Head of caudate nucleus (tissue), 42 donors: ENCODE data around the gene INO80C.

Experiments
- DNase-seq, 42 donors: peaks; one replicate each; pipeline versions ENCODE4 v3.0.0 to v3.0.0-alpha.2; 2020 to 2021; ENCODE audit warnings: mixed read lengths in 7 of 42
- intact Hi-C: fragments of 100-400 bp; cut with DNase I; formaldehyde crosslinking; loops from one replicate; pipeline ENCODE4 v1.15.0; 2022

INO80C gene

DNA sequence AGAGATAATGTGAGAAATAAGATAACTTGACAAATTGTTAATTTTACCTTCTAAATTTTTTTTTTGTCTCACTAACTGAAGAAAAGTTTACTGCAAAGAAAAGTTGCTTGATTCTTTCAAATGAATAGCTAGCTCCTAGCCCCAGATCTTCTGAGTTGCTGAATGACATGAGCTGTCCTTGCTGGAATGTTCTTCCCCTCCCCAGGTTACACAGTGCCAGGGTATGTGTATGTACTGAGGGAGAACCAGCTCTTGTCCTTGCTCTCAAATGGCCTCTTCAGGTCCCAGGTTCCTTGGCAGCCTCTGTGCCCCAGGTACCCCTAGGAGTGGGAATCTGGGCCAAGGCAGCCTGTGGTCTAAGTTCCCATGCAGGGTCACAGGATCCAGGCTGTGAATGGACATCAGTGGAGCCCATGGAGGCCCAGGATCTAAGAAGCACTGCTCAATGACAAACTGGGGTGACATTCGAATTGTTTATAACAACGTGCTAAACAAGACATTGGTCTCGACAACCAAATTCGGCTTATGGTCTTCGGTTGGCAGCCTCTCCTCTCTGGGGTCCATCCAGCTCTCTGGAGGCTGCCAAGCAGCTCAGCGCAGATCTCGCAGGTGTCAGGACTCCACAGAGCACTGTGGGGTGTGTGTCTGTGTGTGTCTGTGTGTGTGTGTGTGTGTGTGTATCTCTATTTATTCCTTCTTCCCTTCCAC is 17.1 kb upstream of the INO80C start:
- DNase-seq = peak in 1 of 42 donors; percentile 31
- intact Hi-C loops = no loop called here

DNA sequence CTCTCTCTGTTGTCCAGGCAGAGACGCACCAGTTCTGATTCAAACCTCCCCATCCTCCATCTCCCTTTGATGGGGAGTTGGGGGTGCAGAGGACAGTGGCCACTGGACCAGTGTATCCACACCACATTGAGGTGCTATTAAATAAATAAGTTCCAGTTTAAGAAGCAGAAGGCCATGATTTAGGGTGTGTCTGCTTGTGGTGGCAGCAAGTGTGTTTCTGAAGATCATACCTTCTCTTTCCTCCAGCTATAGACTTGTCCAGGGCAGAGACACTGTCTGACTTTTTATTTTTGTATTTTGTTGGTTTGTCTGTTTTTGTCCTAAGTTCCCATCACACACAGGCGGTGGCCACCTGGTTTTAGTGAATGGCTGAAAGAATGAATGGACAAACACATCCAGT is 16.5 kb upstream of the INO80C start:
- DNase-seq = peak in 1 of 42 donors; percentile 28
- intact Hi-C loops = no loop called here

- intact Hi-C loops = no loop called here
- peak in 3 of 42 donors; percentile 8 to 34 (median 19) for DNase-seq
Measured at GRCh38 chr18:35513181-35513936, 15.6 kb upstream of the INO80C start.

GRCh38 chr18:35512761-35513160 is 15.0 kb upstream of the INO80C start:
- intact Hi-C loops = no loop called here

GRCh38 chr18:35511833-35512232 is 14.1 kb upstream of the INO80C start:
- DNase-seq = peak in 1 of 42 donors; percentile 5
- intact Hi-C loops = no loop called here

More at GRCh38 chr18:35512761-35513160, 15.0 kb upstream of the INO80C start:
- DNase-seq = peak in 1 of 42 donors; percentile 16

DNA sequence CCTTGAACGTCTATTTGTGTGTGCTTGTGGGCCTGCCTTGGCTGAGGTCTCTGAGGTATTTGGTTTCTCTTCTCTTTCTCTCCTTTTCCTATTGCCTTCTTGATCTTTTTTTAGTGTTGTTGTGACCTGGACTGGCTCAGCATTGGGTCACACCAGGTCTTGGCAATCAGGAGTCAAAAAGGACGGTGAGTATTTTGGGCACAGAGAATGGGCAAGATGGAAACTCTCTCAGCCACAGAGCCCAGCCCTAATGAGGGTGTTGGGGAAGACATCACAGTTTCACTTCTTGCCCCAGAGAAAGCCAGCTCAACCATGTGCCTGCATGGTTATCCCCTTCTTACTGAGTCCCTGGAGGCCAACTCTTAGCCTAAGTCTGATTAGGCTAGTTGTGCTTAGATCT is 13.7 kb upstream of the INO80C start:
- intact Hi-C loops = no loop called here
- DNase-seq = peak in 1 of 42 donors; percentile 28

DNA sequence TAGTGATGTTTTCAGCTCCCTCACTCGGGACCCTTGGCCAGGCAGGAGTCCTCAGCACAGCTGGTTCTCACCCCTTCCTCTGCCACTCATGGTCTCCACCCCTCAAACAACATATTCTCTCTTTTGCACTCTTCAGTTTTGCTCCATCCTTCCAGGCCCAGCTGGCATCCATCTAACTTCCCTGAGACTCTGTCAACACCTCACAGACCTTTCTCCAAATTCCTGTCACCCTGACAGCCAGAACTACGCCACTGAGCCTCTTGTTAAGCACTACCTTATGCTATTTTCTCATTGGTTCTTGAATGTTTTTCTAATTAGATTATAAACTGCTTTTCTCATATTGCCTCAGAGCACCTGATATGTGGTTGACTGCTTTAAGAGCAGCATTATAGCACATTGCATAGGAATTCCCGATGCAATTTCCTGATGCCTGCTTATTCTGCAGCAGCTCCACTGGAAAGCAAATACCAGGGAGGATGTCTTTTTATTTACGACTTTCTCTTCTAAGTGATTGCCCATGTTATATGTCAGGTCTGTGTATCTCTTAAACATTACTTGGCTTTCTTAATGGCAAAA is 12.4 kb upstream of the INO80C start:
- intact Hi-C loops = no loop called here
- DNase-seq = peak in 2 of 42 donors; percentile 12 to 21

GRCh38 chr18:35508746-35509338 is 11.1 kb upstream of the INO80C start:
- peak in 2 of 42 donors; percentile 13 to 32 for DNase-seq
- intact Hi-C loops = no loop called here

DNA sequence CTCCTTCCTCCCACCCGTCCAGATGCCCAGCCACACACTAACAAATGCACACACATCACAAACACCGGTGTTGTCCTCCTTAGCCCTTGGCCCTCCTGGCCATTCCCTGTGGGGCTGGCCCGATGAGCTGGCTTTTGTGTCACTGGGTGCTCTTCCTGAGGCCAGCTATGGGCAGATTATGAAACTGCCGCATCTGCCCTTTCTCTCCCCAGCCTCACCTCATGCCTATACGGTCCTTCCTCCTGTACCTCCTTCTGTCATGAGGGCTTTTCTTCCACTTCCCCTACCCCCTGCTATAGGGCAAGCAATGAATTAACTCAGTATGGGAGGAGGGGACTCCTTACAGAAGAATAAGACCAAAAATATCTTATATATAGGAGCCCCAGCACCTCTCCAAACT is 10.3 kb upstream of the INO80C start:
- intact Hi-C loops = no loop called here
- peak in 2 of 42 donors; percentile 25 to 31 for DNase-seq

- intact Hi-C loops = no loop called here
- peak in 2 of 42 donors; percentile 4 to 20 for DNase-seq
Measured at GRCh38 chr18:35507623-35508022, 9.9 kb upstream of the INO80C start.

DNA sequence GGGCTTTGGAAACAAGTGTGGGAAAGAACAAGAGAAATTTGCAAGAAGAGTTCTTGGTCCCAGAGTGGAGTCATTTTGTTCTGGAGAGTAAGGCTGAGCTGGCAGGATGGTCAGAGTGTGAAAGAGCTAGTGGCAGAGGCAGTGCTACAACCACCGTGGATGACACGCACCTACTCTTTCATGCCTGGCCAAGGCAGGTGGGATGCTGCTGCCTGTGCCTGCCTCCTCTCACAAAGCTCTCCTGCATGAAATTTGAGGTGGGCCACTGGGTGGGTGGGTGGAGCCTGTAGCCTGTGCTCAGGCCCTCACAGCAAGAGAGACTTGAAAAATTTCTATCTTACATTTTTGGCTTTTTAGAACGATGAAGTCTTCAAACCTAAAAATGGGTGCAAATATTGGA is 9.4 kb upstream of the INO80C start:
- intact Hi-C loops = no loop called here
- DNase-seq = peak in 2 of 42 donors; percentile 7 to 19

DNA sequence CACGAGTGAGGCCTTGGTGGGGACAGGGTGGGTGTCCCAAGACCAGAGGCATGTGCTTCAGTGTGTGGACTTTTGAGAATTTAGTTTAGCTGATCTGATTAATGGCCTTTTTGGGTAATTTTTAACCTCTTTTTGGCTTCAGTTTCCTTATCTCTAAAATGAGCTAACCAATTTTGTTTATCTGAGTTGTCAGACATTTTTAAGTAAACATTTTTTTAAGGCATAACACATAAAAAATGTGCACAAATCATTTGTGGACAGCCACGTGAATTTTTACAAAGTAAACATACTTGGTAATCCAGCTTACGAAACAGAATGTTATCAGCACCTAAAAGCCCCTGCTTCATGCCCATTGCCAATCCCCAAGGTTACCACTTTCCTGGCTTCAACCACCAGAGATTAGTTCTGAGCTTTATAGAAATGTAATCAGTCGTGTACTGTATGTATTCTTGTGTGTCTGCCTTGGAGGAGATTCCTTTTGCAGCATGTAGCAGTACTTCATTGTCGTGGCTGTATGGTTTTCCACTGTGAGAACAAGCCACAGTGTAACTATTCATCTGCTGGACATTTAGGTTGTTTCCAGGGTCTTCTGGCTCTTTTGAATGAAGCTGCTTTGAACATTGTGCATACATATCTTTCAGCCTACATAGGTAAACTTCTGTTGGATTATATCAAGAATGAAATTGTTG is 8.4 kb upstream of the INO80C start:
- peak in 1 of 42 donors; percentile 0 for DNase-seq
- intact Hi-C loops = no loop called here

- intact Hi-C loops = no loop called here
- no peak for DNase-seq
Measured at GRCh38 chr18:35504996-35505395, 7.2 kb upstream of the INO80C start.

- intact Hi-C loops = no loop called here
- DNase-seq = no peak
Measured at GRCh38 chr18:35502052-35502451, 4.3 kb upstream of the INO80C start.

- intact Hi-C loops = no loop called here
- DNase-seq = no peak
Measured at GRCh38 chr18:35501369-35501768, 3.6 kb upstream of the INO80C start.

GRCh38 chr18:35500113-35500512 is 2.4 kb upstream of the INO80C start:
- intact Hi-C loops = no loop called here
- DNase-seq = no peak

GRCh38 chr18:35497027-35497369 is 762 bp downstream of the INO80C start:
- intact Hi-C loops = loop anchor here (5.0 kb wide), 1 partner anchor 90 kb away; no protein-coding TSS in a partner anchor
- DNase-seq = peak in 14 of 42 donors; percentile 6 to 55 (median 26)

DNA sequence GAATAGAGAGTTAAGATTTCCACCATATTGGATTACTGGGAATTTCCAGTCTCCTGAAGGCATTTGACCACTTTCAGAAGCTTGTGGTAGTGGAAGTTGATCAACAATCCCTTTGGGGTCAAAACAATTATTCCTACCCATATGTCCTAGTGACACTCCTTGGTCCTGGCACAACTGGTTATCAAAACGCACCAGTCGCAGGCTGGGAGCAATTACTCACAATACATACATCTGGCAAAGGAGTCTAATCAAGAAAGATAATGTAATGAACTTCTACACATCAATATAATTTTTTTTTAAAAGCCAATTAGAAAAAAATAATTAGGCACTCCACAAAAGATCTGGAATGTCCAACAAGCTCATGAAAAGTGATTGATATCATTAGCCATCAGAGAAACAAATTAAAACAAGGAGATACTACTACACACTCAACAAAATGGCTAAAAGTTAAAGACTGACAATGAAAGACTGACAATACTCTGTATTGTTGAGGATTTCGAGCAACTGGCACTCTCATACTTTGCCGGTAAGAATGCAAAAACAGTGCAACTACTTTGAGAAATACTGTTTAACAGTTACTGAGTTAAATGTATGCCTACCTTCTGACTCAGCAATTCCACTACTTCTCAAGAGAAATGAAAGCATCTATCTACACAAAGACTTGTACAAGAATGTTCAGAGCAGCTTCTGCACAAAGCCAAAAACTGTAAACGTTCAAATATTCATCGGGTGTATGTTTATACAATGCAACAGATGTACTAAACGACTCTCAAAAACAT is 2.0 kb downstream of the INO80C start:
- no peak for DNase-seq
- intact Hi-C loops = loop anchor here (5.0 kb wide), 1 partner anchor 92 kb away; no protein-coding TSS in a partner anchor
